IMR-90 (cell line): ENCODE data around the gene STX2. TPM values are rescaled to one million over a fixed set of nuclear protein-coding genes. Genes with fewer than 3 reads are reported as not detected.

Experiments used
- ATAC-seq: fragments of 200-7000 bp; cut with Tn5 transposase; 2 replicates; pipeline ENCODE4 v1.9.1; 2020; ENCODE audit warnings: low read depth, mild to moderate bottlenecking, moderate library complexity
- BruUV-seq: library from RNA; stranded (reverse); fragments of 400-500 nt; replicated peaks from 2 replicates; lab custom pipeline; 2021; lab: Mats Ljungman, UMichigan
- CTCF ChIA-PET: fragments of 300-600 bp; formaldehyde crosslinking; extraction: SDS; loops from one replicate; lab custom pipeline; 2021; ENCODE audit warnings: antibody characterized with exemption; lab: Yijun Ruan, JAX
- POLR2A ChIA-PET: fragments of 300-600 bp; sonication (Branson Sonifier 250); formaldehyde crosslinking; loops from one replicate; lab custom pipeline; 2022; ENCODE audit warnings: antibody characterized with exemption; ENCODE audit not compliant: unreplicated experiment; lab: Charles Lee
- DNase-seq: peaks from one replicate; pipeline ENCODE4 v3.0.0; 2013
- H2AFZ ChIP-seq: replicated peaks from 2 replicates; pipeline ENCODE3; 2013; ENCODE audit warnings: low read length, mild to moderate bottlenecking; ENCODE audit not compliant: poor library complexity
- H2AK5ac ChIP-seq: 2 replicates; pipeline ENCODE4 v1.6.1; 2013; ENCODE audit warnings: low read depth, low read length, inconsistent platforms
- H2AK9ac ChIP-seq: replicated peaks from 2 replicates; pipeline ENCODE3; 2013; ENCODE audit warnings: mild to moderate bottlenecking, low read depth, low read length, moderate library complexity; ENCODE audit not compliant: poor library complexity
- H2BK120ac ChIP-seq: 2 replicates; pipeline ENCODE4 v1.6.1; 2013; ENCODE audit warnings: low read depth, low read length, inconsistent platforms
- H2BK15ac ChIP-seq: 3 replicates; pipeline ENCODE4 v1.6.1; 2013; ENCODE audit warnings: low read depth, low read length, inconsistent platforms
- H2BK20ac ChIP-seq: 2 replicates; pipeline ENCODE4 v1.6.1; 2013; ENCODE audit warnings: low read depth, mild to moderate bottlenecking, inconsistent platforms, low read length, moderate library complexity
- H2BK5ac ChIP-seq: 2 replicates; pipeline ENCODE4 v1.6.1; 2013; ENCODE audit warnings: mild to moderate bottlenecking, low read depth, low read length, inconsistent platforms; ENCODE audit not compliant: poor library complexity, severe bottlenecking
- H3K14ac ChIP-seq: replicated peaks from 2 replicates; pipeline ENCODE4 v1.6.1; 2013; ENCODE audit warnings: low read depth, low read length, inconsistent platforms
- H3K18ac ChIP-seq: 2 replicates; pipeline ENCODE4 v1.6.1; 2013; ENCODE audit warnings: low read depth, low read length, control low read depth
- H3K23ac ChIP-seq: 2 replicates; pipeline ENCODE4 v1.6.1; 2013; ENCODE audit warnings: low read depth, low read length, inconsistent platforms
- H3K27ac ChIP-seq: 2 replicates; pipeline ENCODE4 v1.5.1; 2013; ENCODE audit warnings: mild to moderate bottlenecking, control low read depth, low read length; ENCODE audit not compliant: insufficient read depth
- H3K27me3 ChIP-seq: 2 replicates; pipeline ENCODE4 v1.6.1; 2013; ENCODE audit warnings: low read length; ENCODE audit not compliant: control insufficient read depth, insufficient read depth
- H3K36me3 ChIP-seq: 2 replicates; pipeline ENCODE4 v1.6.1; 2013; ENCODE audit warnings: low read length, mixed read lengths; ENCODE audit not compliant: control insufficient read depth, insufficient read depth
- H3K4ac ChIP-seq: 2 replicates; pipeline ENCODE4 v1.6.1; 2013; ENCODE audit warnings: low read depth, low read length, inconsistent platforms
- H3K4me1 ChIP-seq: 2 replicates; pipeline ENCODE4 v1.6.1; 2013; ENCODE audit warnings: low read length, mixed read lengths; ENCODE audit not compliant: control insufficient read depth, insufficient read depth
- H3K4me2 ChIP-seq: 2 replicates; pipeline ENCODE4 v1.6.1; 2013; ENCODE audit warnings: low read depth, mild to moderate bottlenecking, control low read depth, low read length, moderate library complexity
- H3K4me3 ChIP-seq: 2 replicates; pipeline ENCODE4 v1.5.1; 2013; ENCODE audit warnings: low read depth, mild to moderate bottlenecking, control low read depth, low read length, moderate library complexity; ENCODE audit not compliant: insufficient read depth
- H3K56ac ChIP-seq: 2 replicates; pipeline ENCODE4 v1.6.1; 2013; ENCODE audit warnings: low read length, inconsistent platforms; ENCODE audit not compliant: insufficient read depth; ENCODE audit errors: extremely low read depth
- H3K79me1 ChIP-seq, 2 experiments: 2 replicates each; pipeline ENCODE4 v1.6.1; 2013; ENCODE audit warnings: low read length in 2 of 2, inconsistent platforms in 1 of 2, low read depth in 1 of 2
- H3K9ac ChIP-seq: 2 replicates; pipeline ENCODE4 v1.6.1; 2013; ENCODE audit warnings: low read depth, low read length, control low read depth
- H3K9me1 ChIP-seq: 2 replicates; pipeline ENCODE4 v1.6.1; 2013; ENCODE audit warnings: low read length, inconsistent platforms; ENCODE audit not compliant: insufficient read depth
- H3K9me3 ChIP-seq: 2 replicates; pipeline ENCODE4 v1.6.1; 2013; ENCODE audit warnings: low read length; ENCODE audit not compliant: control insufficient read depth, insufficient read depth
- H4K20me1 ChIP-seq: 2 replicates; pipeline ENCODE4 v1.6.1; 2013; ENCODE audit warnings: low read length, inconsistent platforms; ENCODE audit not compliant: insufficient read depth
- H4K5ac ChIP-seq: 2 replicates; pipeline ENCODE4 v1.6.1; 2013; ENCODE audit warnings: mild to moderate bottlenecking, low read depth, low read length, control low read depth
- H4K8ac ChIP-seq, 2 experiments: 2 replicates each; pipeline ENCODE4 v1.6.1; 2013; ENCODE audit warnings: low read depth in 2 of 2, low read length in 2 of 2, control low read depth in 1 of 2, inconsistent platforms in 1 of 2
- H4K91ac ChIP-seq: 2 replicates; pipeline ENCODE4 v1.6.1; 2013; ENCODE audit warnings: low read depth, low read length, inconsistent platforms; ENCODE audit not compliant: insufficient read depth
- CEBPB ChIP-seq: IDR thresholded peaks from 2 replicates; pipeline ENCODE4 v1.6.1; 2012; ENCODE audit warnings: low read depth, low read length, improper control_type of control experiment
- CHD1 ChIP-seq: IDR thresholded peaks from 2 replicates; pipeline ENCODE4 v1.6.1; 2012; ENCODE audit warnings: low read depth, low read length, improper control_type of control experiment
- ELK1 ChIP-seq: fragments of 150-350 bp; IDR thresholded peaks from 2 replicates; pipeline ENCODE4 v1.6.1; 2016; ENCODE audit warnings: low read depth, mild to moderate bottlenecking, low read length, moderate library complexity, borderline replicate concordance
- MAFK ChIP-seq: IDR thresholded peaks from 2 replicates; pipeline ENCODE4 v1.6.1; 2012; ENCODE audit warnings: low read depth, low read length, improper control_type of control experiment
- MAZ ChIP-seq: IDR thresholded peaks from 2 replicates; pipeline ENCODE4 v1.6.1; 2012; ENCODE audit warnings: low read depth, mild to moderate bottlenecking, low read length, improper control_type of control experiment, moderate library complexity, borderline replicate concordance
- MXI1 ChIP-seq: IDR thresholded peaks from 2 replicates; pipeline ENCODE4 v1.6.1; 2012; ENCODE audit warnings: low read depth, mild to moderate bottlenecking, low read length, moderate library complexity, borderline replicate concordance
- NFE2L2 ChIP-seq: fragments of 150-350 bp; IDR thresholded peaks from 2 replicates; pipeline ENCODE4 v1.6.1; 2016; ENCODE audit warnings: low read depth, mild to moderate bottlenecking, low read length
- POLR2A ChIP-seq: IDR thresholded peaks from 2 replicates; pipeline ENCODE4 v1.6.1; 2012; ENCODE audit warnings: mild to moderate bottlenecking, low read depth, low read length
- RAD21 ChIP-seq: IDR thresholded peaks from 2 replicates; pipeline ENCODE4 v1.6.1; 2012; ENCODE audit warnings: low read length, improper control_type of control experiment
- RCOR1 ChIP-seq: IDR thresholded peaks from 2 replicates; pipeline ENCODE4 v1.6.1; 2012; ENCODE audit warnings: mild to moderate bottlenecking, low read length, improper control_type of control experiment; ENCODE audit not compliant: insufficient replicate concordance
- RFX5 ChIP-seq: IDR thresholded peaks from 2 replicates; pipeline ENCODE4 v1.8.0; 2012; ENCODE audit warnings: low read depth, mild to moderate bottlenecking, low read length, moderate library complexity
- SMC3 ChIP-seq: fragments of 150-350 bp; IDR thresholded peaks from 2 replicates; pipeline ENCODE4 v1.6.1; 2016; ENCODE audit warnings: low read depth, mild to moderate bottlenecking, antibody characterized with exemption, low read length, moderate library complexity
- WGBS, 2 experiments: methylation state at CpG; one replicate each; pipeline versions ENCODE4 v1.1.5 to v1.1.7; 2013; ENCODE audit warnings: missing lambda C conversion rate in 2 of 2; ENCODE audit not compliant: insufficient read length in 1 of 2; ENCODE audit errors: extremely low coverage in 2 of 2; 5-methylcytosine and 5-hydroxymethylcytosine counted together
- dilution Hi-C: fragments of 300-500 bp; cut with HindIII; formaldehyde crosslinking; loops from one replicate; pipeline ENCODE4 v1.14.3; 2018; ENCODE audit warnings: low sequenced_read_pairs; ENCODE audit not compliant: unreplicated experiment
- in situ Hi-C: fragments of 300-500 bp; cut with MboI; formaldehyde crosslinking; loops from 3 replicates; pipeline ENCODE4 v1.14.3; 2019; ENCODE audit warnings: low sequenced_read_pairs, inconsistent platforms, mixed read lengths
- intact Hi-C: fragments of 100-400 bp; cut with micrococcal nuclease; formaldehyde crosslinking; loops from 2 replicates; pipeline ENCODE4 v1.10.0; 2022
- polyA plus RNA-seq, 3 experiments: library from polyadenylated mRNA; depleted of rRNA; stranded (reverse); fragments of >200 nt; gene quantifications; 2 replicates each; pipeline ENCODE4 v1.2.3, GENCODE V29; 2012; ENCODE audit warnings: low replicate concordance in 1 of 3
- total RNA-seq: library from RNA; depleted of rRNA; stranded (reverse); fragments of >200 nt; gene quantifications from 2 replicates; pipeline ENCODE4 v1.2.3, GENCODE V29; 2012

Gene STX2
- total and polyA plus RNA-seq, 2 of the 4 experiments (the other 2 are of a cell fraction): 26.9 to 32.5 TPM

DNA sequence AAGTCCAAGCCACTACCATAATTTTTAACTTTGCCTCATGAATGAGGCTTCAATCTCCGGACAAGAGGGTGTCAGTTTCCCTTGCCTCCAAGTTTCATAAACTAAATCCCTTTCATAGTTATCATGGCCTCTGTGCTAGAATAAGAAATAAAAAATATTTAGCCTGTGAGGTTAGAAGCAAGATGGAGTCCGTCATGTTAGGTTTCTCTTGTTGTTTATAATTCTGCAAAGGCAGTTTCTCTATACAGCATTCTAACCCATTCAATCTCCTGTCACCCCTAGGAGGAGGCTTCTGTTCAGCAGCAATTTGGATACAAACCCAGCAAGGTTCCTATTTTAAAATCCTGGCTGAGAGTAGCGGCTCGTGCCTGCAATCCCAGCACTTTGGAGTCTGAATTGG lies 17.0 kb upstream of the STX2 start:
- no CpG with 5 or more reads among the region's 4 CpGs for WGBS, 2 experiments
- Histone ChIP-seq H4K91ac (no peak overlapping the region), H2AK5ac (no peak overlapping the region), H4K20me1 (no peaks in the 10 kb centered on the region), H3K14ac (no peak overlapping the region), H3K9me1 (no peaks in the 10 kb centered on the region), H3K36me3 (no peaks in the 10 kb centered on the region), H2AFZ (no peak overlapping the region), H3K4me1 (no peaks in the 10 kb centered on the region), H3K23ac (no peak overlapping the region), H3K27ac (no peak overlapping the region), H2BK120ac (no peak overlapping the region), H2BK15ac (no peak overlapping the region), H3K4me2 (no peak overlapping the region), H3K79me1 (no peaks in the 10 kb centered on the region), H3K27me3 (peaks cover 12% of the 10 kb centered on the region), H3K18ac (no peak overlapping the region), H2BK5ac (no peak overlapping the region), H2AK9ac (no peak overlapping the region), H3K9ac (no peak overlapping the region), H4K5ac (no peak overlapping the region), H3K9me3 (peaks cover 6% of the 10 kb centered on the region), H3K4ac (no peak overlapping the region), H4K8ac (no peak overlapping the region), H3K56ac (no peak overlapping the region), H3K4me3 (no peak overlapping the region), H2BK20ac (no peak overlapping the region)
- DNase-seq: no peak
- CTCF ChIA-PET: interaction anchor here (0.7 kb wide), 1 partner anchor 1340 kb away, joined by 7 read pairs; no protein-coding TSS in a partner anchor
- in situ Hi-C loops (no loop called here), dilution Hi-C loops (no loop called here), intact Hi-C loops (no loop called here)
- no TSS peak for BruUV-seq
- POLR2A ChIA-PET: no interaction called here
- no peak for ATAC-seq
- TF ChIP-seq RCOR1 (no peak), MXI1 (no peak), SMC3 (no peak), RAD21 (no peak), CHD1 (no peak), MAZ (no peak), ELK1 (no peak), NFE2L2 (no peak), CEBPB (no peak), RFX5 (no peak), POLR2A (no peak), MAFK (no peak)
